Thyroid gland (tissue), 4 donors: ENCODE measurements around the gene CDH26. TPM values are rescaled to one million over a fixed set of nuclear protein-coding genes. Genes with fewer than 3 reads are reported as not detected.

Source experiments
- DNase-seq, 2 donors: peaks; one replicate each; pipeline ENCODE4 v3.0.0-alpha.2; 2019
- H3K27ac ChIP-seq, 3 donors: fragments of 200-600 bp; sonication (generic); 1 replicate in 2 of 3; 2 replicates in 1 of 3; pipeline ENCODE4 v1.5.1; 2016 to 2019; ENCODE audit warnings: mild to moderate bottlenecking in 1 of 3, moderate library complexity in 1 of 3
- H3K27me3 ChIP-seq: fragments of 200-600 bp; sonication (generic); one replicate; pipeline ENCODE4 v1.5.1; 2019
- H3K36me3 ChIP-seq, 2 donors: fragments of 200-600 bp; sonication (generic); one replicate each; pipeline ENCODE4 v1.5.1; 2016 to 2019
- H3K4me1 ChIP-seq, 2 donors: fragments of 200-600 bp; sonication (generic); one replicate each; pipeline ENCODE4 v1.5.1; 2017 to 2019
- H3K4me3 ChIP-seq, 3 donors: fragments of 200-600 bp; sonication (generic); replicated peaks in 1 of 3; 1 replicate in 2 of 3; 2 replicates in 1 of 3; pipeline ENCODE4 v1.5.1; 2016; ENCODE audit warnings: mild to moderate bottlenecking in 1 of 3
- H3K9me3 ChIP-seq: fragments of 200-600 bp; sonication (generic); one replicate; pipeline ENCODE4 v1.5.1; 2017
- POLR2A ChIP-seq, 2 donors: fragments of 450-650 bp; IDR thresholded peaks; one replicate each; pipeline ENCODE4 v1.6.1; 2017; ENCODE audit warnings: antibody characterized with exemption in 2 of 2, mild to moderate bottlenecking in 2 of 2, moderate library complexity in 1 of 2
- WGBS, 2 donors: methylation state at CpG; one replicate each; pipeline ENCODE4 v1.1.5; 2017; 5-methylcytosine and 5-hydroxymethylcytosine counted together
- intact Hi-C: fragments of 100-400 bp; cut with DNase I; formaldehyde crosslinking; loops from one replicate; pipeline ENCODE4 v1.15.1; 2023
- total RNA-seq, 4 donors: library from RNA; depleted of rRNA; stranded (reverse); fragments of >200 nt; gene quantifications; one replicate each; pipeline ENCODE4 v1.2.3, GENCODE V29; 2016
- TF ChIP-seq, protein P1 (sequence below), 6 experiments: fragments of 200-600 bp in 3 of 6; fragments of 450-650 bp in 3 of 6; sonication (generic) in 3 of 6; IDR thresholded peaks; one replicate each; pipeline ENCODE4 v1.5.1; 2016 to 2019; ENCODE audit warnings: antibody characterized with exemption in 6 of 6, mild to moderate bottlenecking in 2 of 6, inconsistent platforms in 1 of 6, moderate library complexity in 1 of 6

Gene CDH26
- total RNA-seq, 4 donors from 2014 or later: 0.56 to 2.5 (median 1.5) TPM

DNA sequence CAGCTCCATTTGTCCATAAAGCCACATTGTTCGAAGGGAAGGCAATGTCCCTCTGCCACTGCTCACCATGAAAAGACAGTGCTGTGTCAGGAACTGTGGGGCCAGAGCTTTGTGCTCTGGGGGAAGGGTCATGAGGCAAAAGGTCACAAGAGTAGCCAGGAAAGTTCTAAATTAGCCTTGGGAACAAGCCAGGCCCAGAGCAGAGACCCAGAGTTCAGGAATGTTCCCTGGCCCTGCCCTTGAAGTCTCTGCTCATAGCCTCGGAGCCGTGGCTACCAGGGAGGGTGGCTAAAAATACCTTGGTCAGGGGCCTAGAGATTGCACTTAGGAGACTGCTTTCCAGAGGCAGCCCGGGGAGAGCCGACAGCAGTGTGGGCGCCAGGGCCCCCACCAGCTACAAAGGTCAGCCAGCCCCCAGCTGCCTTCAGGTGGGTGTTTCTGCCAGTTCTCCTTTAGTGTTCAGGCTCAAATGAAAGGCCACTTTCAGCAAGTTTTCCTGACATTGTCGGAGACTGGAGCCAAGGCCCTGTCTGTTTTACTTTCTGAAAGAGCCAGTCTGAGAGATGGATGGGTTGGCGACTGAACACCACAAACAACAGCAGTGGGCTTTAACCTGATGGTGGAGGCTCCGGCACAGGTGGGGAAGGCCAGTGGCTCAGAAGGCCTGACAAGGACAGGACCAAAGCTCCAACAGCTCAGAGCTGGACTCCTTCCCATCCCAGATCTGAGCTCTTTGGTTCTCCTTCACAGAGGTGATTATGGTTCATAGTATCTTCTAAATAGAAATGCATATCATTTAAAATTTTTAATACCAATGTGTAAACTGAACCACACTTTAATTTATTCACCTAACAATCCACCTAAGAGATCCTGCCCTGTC, 76.2 kb downstream of the CDH26 start:
- H3K36me3 ChIP-seq: no peaks in the 10 kb centered on the region
- H3K4me1 ChIP-seq: no peaks in the 10 kb centered on the region
- peak overlapping the region in 1 of 3 donors; percentile 20 for H3K27ac ChIP-seq
- H3K9me3 ChIP-seq: no peaks in the 10 kb centered on the region
- no peak overlapping the region for H3K4me3 ChIP-seq
- WGBS, 2 donors: 40 to 58% methylated on average over 6 to 9 of the region's 9 CpGs
- intact Hi-C loops: no loop called here
- DNase-seq: peak in 1 of 2 donors; percentile 8
- TF ChIP-seq POLR2A (IDR thresholded peaks at IDR 0.05): no peak
- TF ChIP-seq, protein P1, sequence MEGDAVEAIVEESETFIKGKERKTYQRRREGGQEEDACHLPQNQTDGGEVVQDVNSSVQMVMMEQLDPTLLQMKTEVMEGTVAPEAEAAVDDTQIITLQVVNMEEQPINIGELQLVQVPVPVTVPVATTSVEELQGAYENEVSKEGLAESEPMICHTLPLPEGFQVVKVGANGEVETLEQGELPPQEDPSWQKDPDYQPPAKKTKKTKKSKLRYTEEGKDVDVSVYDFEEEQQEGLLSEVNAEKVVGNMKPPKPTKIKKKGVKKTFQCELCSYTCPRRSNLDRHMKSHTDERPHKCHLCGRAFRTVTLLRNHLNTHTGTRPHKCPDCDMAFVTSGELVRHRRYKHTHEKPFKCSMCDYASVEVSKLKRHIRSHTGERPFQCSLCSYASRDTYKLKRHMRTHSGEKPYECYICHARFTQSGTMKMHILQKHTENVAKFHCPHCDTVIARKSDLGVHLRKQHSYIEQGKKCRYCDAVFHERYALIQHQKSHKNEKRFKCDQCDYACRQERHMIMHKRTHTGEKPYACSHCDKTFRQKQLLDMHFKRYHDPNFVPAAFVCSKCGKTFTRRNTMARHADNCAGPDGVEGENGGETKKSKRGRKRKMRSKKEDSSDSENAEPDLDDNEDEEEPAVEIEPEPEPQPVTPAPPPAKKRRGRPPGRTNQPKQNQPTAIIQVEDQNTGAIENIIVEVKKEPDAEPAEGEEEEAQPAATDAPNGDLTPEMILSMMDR (IDR thresholded peaks at IDR 0.05): no peak
- no peaks in the 10 kb centered on the region for H3K27me3 ChIP-seq

GRCh38 chr20:60035486-60035885, 77.3 kb downstream of the CDH26 start:
- no peaks in the 10 kb centered on the region for H3K9me3 ChIP-seq
- no peak overlapping the region for H3K27ac ChIP-seq
- intact Hi-C loops: no loop called here

GRCh38 chr20:60036346-60036745, 78.1 kb downstream of the CDH26 start:
- no peak for DNase-seq
- no peaks in the 10 kb centered on the region for H3K27me3 ChIP-seq
- no peaks in the 10 kb centered on the region for H3K36me3 ChIP-seq
- WGBS, 2 donors: 90 to 98% methylated on average over 4 of the region's 4 CpGs
- no peak overlapping the region for H3K27ac ChIP-seq
- intact Hi-C loops: no loop called here
- no peaks in the 10 kb centered on the region for H3K4me1 ChIP-seq
- H3K9me3 ChIP-seq: no peaks in the 10 kb centered on the region
- no peak overlapping the region for H3K4me3 ChIP-seq
- TF ChIP-seq, protein P1 (IDR thresholded peaks at IDR 0.05): no peak
- no peak for TF ChIP-seq POLR2A (IDR thresholded peaks at IDR 0.05)

More at GRCh38 chr20:60035486-60035885, 77.3 kb downstream of the CDH26 start:
- Histone ChIP-seq H3K36me3 (no peaks in the 10 kb centered on the region), H3K27me3 (no peaks in the 10 kb centered on the region), H3K4me3 (no peak overlapping the region), H3K4me1 (no peaks in the 10 kb centered on the region)
- TF ChIP-seq POLR2A (IDR thresholded peaks at IDR 0.05): no peak
- TF ChIP-seq, protein P1 (IDR thresholded peaks at IDR 0.05): no peak
- no peak for DNase-seq
- WGBS, 2 donors: 80 to 86% methylated on average over 6 of the region's 6 CpGs

DNA sequence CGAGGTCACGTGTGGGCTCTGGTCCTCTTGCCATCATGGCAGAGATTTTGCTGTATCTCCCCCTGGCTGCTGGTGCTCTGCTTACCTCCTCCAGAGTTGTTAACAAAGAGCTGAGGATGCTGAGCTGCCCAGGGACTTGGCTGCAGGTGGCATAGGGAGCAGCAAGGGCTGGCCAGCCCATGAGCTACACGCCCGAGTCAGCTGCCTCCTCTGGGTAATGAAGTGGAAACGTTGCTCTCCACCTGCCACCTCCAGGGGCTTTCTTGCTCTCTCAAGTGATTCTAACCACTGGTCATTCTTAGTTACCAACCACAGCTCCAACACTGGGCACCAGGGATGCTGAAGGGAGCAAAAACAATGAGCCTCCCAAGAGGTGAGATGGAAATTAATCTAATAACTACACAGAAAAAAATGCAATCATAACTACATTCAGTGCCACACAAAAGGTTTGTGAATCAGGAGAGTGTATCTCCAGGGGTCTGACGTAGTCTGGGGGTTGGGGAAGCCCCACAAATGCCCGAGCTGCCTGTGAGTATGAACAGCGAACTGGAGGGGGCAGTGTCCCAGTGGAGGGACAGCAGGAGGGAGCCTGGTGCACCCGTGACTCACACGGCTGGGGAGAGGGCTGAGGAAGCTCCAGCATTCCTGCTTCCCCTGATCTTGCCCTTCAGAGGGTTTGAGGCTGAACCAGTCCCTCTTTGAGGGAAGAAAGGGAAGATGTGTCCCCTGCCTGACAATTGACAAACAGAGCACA, 78.7 kb downstream of the CDH26 start:
- Histone ChIP-seq H3K9me3 (no peaks in the 10 kb centered on the region), H3K36me3 (no peaks in the 10 kb centered on the region), H3K27me3 (no peaks in the 10 kb centered on the region), H3K27ac (no peak overlapping the region), H3K4me3 (no peak overlapping the region), H3K4me1 (no peaks in the 10 kb centered on the region)
- intact Hi-C loops: no loop called here
- DNase-seq: no peak
- 44 to 54% methylated on average over 8 to 10 of the region's 10 CpGs for WGBS, 2 donors
- no peak for TF ChIP-seq POLR2A (IDR thresholded peaks at IDR 0.05)
- TF ChIP-seq, protein P1 (IDR thresholded peaks at IDR 0.05): no peak
